HG03097 (cell line): Measurements from ENCODE around the gene PSG2.
"Not testable (repeated sequence)": the region's sequence is repeated elsewhere in the genome, so short reads cannot be mapped to it uniquely, and the experiment has no call there.

Experiments
- ATAC-seq: cut with Tn5 transposase; IDR thresholded peaks from one replicate; pipeline ENCODE4 v1.9.1; 2021; ENCODE audit not compliant: unreplicated experiment, low FRiP score

The PSG2 gene

GRCh38 chr19:43082601-43083000, at the start of gene PSG2:
TSS of gene PSG2 (minus strand) at chr19:43082701. CDS start at chr19:43082569, 132 bp downstream.
- not testable (repeated sequence) for ATAC-seq

GRCh38 chr19:43131281-43131842, 48.9 kb upstream of the PSG2 start:
- ATAC-seq = not testable (repeated sequence)

DNA sequence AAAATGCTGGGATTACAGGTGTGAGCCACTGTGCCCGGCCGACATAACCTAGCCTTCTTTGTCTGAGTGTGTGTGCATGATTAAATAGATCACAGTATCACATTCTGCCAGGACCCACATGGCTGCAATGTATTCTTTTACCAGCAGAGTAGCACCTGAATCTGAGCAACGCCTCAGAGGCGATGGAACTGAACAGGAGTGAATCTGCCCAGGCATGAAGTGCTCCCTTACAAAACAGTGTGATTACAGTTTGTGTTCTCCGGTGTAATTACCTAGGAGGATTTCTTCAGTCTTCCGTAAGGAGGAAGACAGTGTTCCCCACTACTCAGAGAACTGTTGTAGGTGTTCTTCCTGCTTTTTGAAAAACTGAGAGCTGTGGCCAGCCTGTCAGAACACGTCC, 46.7 kb upstream of the PSG2 start:
- not testable (repeated sequence) for ATAC-seq

DNA sequence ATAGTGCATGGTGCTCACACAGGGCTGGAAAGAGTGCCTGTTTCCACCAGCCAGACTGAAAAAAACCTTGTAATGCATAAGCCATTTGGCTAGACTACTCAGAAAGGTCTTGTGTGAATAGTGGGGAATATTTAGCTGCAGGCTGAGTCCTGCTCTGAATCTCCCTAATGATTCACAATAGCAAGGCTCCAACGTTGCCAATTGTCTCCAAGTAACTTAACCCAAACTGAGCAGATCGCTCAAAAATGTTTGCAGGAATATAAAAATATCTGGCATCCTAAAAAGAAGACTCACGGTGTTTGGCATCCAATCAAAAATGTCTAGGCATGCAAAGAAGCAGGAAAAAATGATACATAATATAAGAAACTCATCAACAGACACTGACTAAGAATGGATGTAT, 44.8 kb upstream of the PSG2 start:
- not testable (repeated sequence) for ATAC-seq

GRCh38 chr19:43126720-43127119, 44.2 kb upstream of the PSG2 start:
- no peak for ATAC-seq

GRCh38 chr19:43124360-43124759, 41.9 kb upstream of the PSG2 start:
- ATAC-seq = no peak

DNA sequence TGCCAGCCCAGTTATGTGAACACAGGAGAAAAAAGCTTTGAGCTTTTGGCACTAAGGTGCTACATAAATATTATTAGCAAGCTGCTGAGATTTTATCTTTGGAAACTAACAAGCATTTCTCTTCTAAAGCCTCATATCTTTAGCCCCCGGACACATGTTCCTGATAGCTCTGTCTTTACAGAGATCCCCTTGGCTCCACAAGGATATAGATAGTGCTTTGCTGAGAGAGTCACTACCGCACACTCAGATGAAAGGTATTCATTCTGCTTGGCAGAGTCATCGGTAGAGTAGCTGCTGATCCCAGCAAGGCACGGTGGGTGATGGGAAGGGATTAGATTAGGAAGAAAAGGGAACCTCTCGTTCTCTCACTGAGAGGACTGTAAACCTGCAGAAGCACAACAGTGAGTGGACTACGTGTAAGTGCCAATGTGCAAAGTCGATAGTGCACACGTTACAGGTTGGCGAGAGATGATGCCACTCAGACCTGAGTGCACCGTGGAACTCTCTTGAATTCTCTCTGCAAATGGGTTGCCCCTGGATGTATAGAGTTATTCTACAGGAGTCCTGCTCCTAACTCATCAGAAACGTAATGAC, 38.0 kb upstream of the PSG2 start:
- ATAC-seq = not testable (repeated sequence)

- ATAC-seq = not testable (repeated sequence)
These were observed 37.0 kb upstream of the PSG2 start for GRCh38 chr19:43119526-43119925.

GRCh38 chr19:43116421-43116820, 33.9 kb upstream of the PSG2 start:
- ATAC-seq = not testable (repeated sequence)

DNA sequence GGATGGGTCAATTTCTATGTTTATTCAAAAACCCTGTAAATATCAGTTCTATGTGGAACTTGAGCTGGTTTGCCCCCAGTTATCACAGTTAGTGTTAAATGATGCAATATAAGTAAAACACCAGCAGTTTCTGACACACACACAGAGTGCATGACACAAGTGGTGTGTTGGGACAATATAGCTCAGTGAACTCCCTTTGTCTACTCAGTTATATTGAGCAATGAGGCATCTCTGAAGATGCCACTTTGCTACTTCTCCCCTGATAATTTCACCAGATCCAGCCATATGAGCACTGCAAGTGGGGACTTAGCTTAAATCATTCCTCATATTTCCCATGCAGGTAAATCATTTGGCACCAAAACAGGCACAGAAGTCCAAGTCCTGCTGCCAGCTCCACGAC, 33.0 kb upstream of the PSG2 start:
- not testable (repeated sequence) for ATAC-seq

GRCh38 chr19:43115064-43115463, 32.6 kb upstream of the PSG2 start:
- not testable (repeated sequence) for ATAC-seq

- not testable (repeated sequence) for ATAC-seq
These were observed 32.1 kb upstream of the PSG2 start for GRCh38 chr19:43114626-43115025.

- not testable (repeated sequence) for ATAC-seq
These were observed 24.9 kb upstream of the PSG2 start for GRCh38 chr19:43107401-43107800.

DNA sequence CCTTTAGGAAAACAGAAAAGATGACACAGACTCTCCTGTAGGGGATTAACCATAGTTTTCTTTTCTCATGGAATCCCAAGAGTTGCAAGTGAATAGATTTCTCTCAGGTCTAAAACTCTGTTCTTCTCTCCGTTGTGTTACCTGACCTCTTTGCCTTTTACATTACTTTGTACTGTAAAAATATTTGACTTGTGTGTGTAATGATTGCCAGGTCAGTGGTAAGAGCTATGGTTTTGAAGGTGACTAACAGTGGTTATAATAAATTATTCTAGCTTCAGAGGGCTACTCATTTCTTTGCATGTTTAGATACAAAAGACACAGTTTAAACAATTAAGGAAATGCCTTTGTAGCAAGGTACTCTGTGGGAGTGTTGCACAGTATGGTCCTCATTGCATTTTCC, 23.0 kb upstream of the PSG2 start:
- no peak for ATAC-seq

DNA sequence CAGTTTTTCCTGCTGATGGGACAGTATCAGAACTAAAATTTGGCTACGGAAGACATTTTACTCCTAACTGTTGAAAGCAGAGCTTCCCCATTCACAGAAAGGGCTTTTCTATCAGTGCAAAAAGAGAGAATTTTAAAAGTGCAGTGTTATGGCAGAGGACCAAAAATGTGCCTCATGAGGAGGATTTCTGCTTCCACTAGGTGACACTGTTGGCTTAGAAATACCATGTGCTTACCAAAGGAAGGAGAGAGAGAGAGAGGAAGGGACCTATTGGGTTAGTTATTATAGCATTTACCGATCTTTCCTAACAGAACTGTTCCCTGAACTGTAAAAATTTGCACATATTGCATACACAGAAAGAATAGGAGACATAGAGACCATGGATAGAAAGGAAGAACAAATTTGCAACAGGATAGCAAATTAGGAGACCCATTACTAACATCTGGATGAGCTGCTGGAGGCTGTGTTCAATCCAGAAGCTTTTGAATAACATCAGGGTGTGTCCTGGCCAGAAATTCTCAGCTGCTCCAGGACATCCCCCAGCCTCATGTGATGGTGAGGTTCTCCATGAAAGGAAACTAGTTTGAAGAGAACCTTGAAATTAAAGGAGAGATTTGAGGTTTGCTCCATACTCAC, 21.8 kb upstream of the PSG2 start:
- not testable (repeated sequence) for ATAC-seq

GRCh38 chr19:43101950-43102349, 19.4 kb upstream of the PSG2 start:
- no peak for ATAC-seq

GRCh38 chr19:43098416-43098815, 15.9 kb upstream of the PSG2 start:
- not testable (repeated sequence) for ATAC-seq

- not testable (repeated sequence) for ATAC-seq
These were observed 5.3 kb upstream of the PSG2 start for GRCh38 chr19:43087702-43088340.

GRCh38 chr19:43085796-43086530, 3.5 kb upstream of the PSG2 start:
- ATAC-seq = not testable (repeated sequence)

DNA sequence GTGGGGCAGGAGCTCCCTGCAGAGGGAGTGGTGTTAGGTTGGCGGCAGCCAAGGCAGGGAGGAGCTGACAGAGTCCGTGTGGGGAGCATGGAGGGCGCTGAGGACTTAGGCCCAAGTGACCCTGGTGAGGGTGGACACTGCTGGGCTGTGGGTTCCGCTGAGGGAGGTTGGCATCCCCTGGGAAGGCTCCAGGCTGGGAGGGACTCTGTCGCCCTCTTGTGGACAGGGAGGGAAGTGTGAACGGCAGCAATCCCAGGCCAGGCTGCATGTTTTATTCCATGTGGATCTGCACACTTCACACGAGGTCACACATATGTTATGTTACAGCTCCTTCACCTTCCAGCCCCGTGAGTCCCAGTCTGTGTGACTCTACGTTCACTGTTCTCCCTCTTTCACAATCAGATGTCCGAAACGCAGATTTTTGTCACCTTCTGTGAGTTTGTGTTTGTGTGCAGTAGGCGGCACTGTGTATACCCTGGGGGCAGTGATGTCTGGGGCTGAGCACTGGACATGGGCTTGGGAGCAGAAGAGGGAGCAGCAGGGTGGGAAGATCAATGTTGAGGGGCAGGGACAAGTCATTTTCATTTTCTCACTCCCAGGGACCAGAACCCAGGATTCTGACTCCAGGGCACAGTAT, 1.8 kb upstream of the PSG2 start:
- not testable (repeated sequence) for ATAC-seq
